DMS79 (cell line): ENCODE data around the gene RIPOR3.

Experiments
- DNase-seq: peaks from one replicate; lab custom pipeline; 2025; lab: John Stamatoyannopoulos, UW

The RIPOR3 gene

GRCh38 chr20:50690650-50691572, at the start of gene RIPOR3:
RIPOR3 (minus strand) TSS chr20:50691542; CDS start chr20:50691128, 414 bp downstream.
- DNase-seq: no peak

GRCh38 chr20:50737352-50737751, 46.0 kb upstream of the RIPOR3 start:
- DNase-seq: no peak

- no peak for DNase-seq
Observed at GRCh38 chr20:50735813-50736212, 44.5 kb upstream of the RIPOR3 start.

- no peak for DNase-seq
Observed at GRCh38 chr20:50734730-50735679, 43.7 kb upstream of the RIPOR3 start.

- DNase-seq: no peak
Observed at GRCh38 chr20:50733644-50734349, 42.5 kb upstream of the RIPOR3 start.

GRCh38 chr20:50731930-50732690, 40.8 kb upstream of the RIPOR3 start:
- DNase-seq: no peak

GRCh38 chr20:50731055-50731929, 40.0 kb upstream of the RIPOR3 start, which contains the start of gene PARD6B:
PARD6B (plus strand) TSS chr20:50731580; CDS start chr20:50731787, 207 bp downstream.
- DNase-seq: peak; percentile 95

- no peak for DNase-seq
Observed at GRCh38 chr20:50730765-50731054, 39.4 kb upstream of the RIPOR3 start.

- DNase-seq: peak; percentile 48
Observed at GRCh38 chr20:50729901-50730764, 38.8 kb upstream of the RIPOR3 start.

- DNase-seq: no peak
Observed at GRCh38 chr20:50728981-50729874, 37.9 kb upstream of the RIPOR3 start.

GRCh38 chr20:50728486-50728980, 37.2 kb upstream of the RIPOR3 start:
- DNase-seq: no peak

GRCh38 chr20:50727792-50728485, 36.6 kb upstream of the RIPOR3 start:
- no peak for DNase-seq

GRCh38 chr20:50726955-50727791, 35.8 kb upstream of the RIPOR3 start:
- DNase-seq: no peak

GRCh38 chr20:50725724-50726005, 34.3 kb upstream of the RIPOR3 start:
- no peak for DNase-seq

- DNase-seq: no peak
Observed at GRCh38 chr20:50724851-50725723, 33.7 kb upstream of the RIPOR3 start.
